Smooth muscle cell (in vitro differentiated cells): ENCODE results near the gene REC114. TPM values are rescaled to one million over a fixed set of nuclear protein-coding genes. Genes with fewer than 3 reads are reported as not detected.
"Not testable (repeated sequence)": the region's sequence is repeated elsewhere in the genome, so short reads cannot be mapped to it uniquely, and the experiment has no call there.

Source experiments
- DNase-seq: peaks from one replicate; lab custom pipeline; 2025; ENCODE audit not compliant: unreplicated experiment; lab: John Stamatoyannopoulos, UW
- H2AFZ ChIP-seq: fragments of 200-600 bp; sonication (generic); 2 replicates; pipeline ENCODE4 v1.6.0; 2016; ENCODE audit warnings: antibody characterized with exemption, low read depth, mild to moderate bottlenecking
- H3F3A ChIP-seq: fragments of 200-600 bp; sonication (generic); 2 replicates; pipeline ENCODE4 v1.6.0; 2017; ENCODE audit warnings: antibody characterized with exemption, low read depth
- H3K27ac ChIP-seq: fragments of 200-600 bp; sonication (generic); 2 replicates; pipeline ENCODE4 v1.5.1; 2016; ENCODE audit warnings: low read depth, mild to moderate bottlenecking
- H3K27me3 ChIP-seq: fragments of 200-600 bp; sonication (generic); 2 replicates; pipeline ENCODE4 v1.6.1; 2016; ENCODE audit warnings: low read depth, mild to moderate bottlenecking
- H3K36me3 ChIP-seq: fragments of 200-600 bp; sonication (generic); 2 replicates; pipeline ENCODE4 v1.5.1; 2016; ENCODE audit warnings: low read depth
- H3K4me1 ChIP-seq: fragments of 200-600 bp; sonication (generic); 2 replicates; pipeline ENCODE4 v1.5.1; 2016; ENCODE audit warnings: low read depth
- H3K4me2 ChIP-seq: fragments of 200-600 bp; sonication (generic); 2 replicates; pipeline ENCODE4 v1.6.0; 2016; ENCODE audit warnings: mild to moderate bottlenecking
- H3K4me3 ChIP-seq: fragments of 200-600 bp; sonication (generic); 2 replicates; pipeline ENCODE4 v1.5.1; 2016; ENCODE audit warnings: mild to moderate bottlenecking
- H3K79me2 ChIP-seq: fragments of 200-600 bp; sonication (generic); 2 replicates; pipeline ENCODE4 v1.6.0; 2016; ENCODE audit warnings: low read depth, mild to moderate bottlenecking
- H3K9ac ChIP-seq: fragments of 200-600 bp; sonication (generic); 2 replicates; pipeline ENCODE4 v1.6.0; 2016; ENCODE audit warnings: low read depth
- H3K9me3 ChIP-seq: fragments of 200-600 bp; sonication (generic); replicated peaks from 2 replicates; pipeline ENCODE4 v1.5.1; 2016; ENCODE audit warnings: low read depth
- H4K20me1 ChIP-seq: fragments of 200-600 bp; sonication (generic); 2 replicates; pipeline ENCODE4 v1.6.0; 2016; ENCODE audit warnings: low read depth
- CTCF ChIP-seq: fragments of 200-600 bp; sonication (generic); IDR thresholded peaks from 2 replicates; pipeline ENCODE4 v1.5.1; 2017; ENCODE audit warnings: borderline replicate concordance, mild to moderate bottlenecking, antibody characterized with exemption; ENCODE audit not compliant: insufficient read depth, poor library complexity, severe bottlenecking
- WGBS: methylation state at CpG from one replicate; pipeline ENCODE4 v1.1.7; 2016; ENCODE audit warnings: low lambda C conversion rate; 5-methylcytosine and 5-hydroxymethylcytosine counted together
- polyA plus RNA-seq: library from polyadenylated mRNA; unstranded; fragments of >200 nt; fragmentation: Nextera tagmentation; extraction: Ambion mirVana; gene quantifications from 2 replicates; pipeline ENCODE4 v1.2.1, GENCODE V29; 2016
- total RNA-seq: library from RNA; depleted of rRNA; stranded (reverse); fragments of >200 nt; gene quantifications from 2 replicates; pipeline ENCODE4 v1.2.3, GENCODE V29; 2014

The REC114 gene
- total and polyA plus RNA-seq, 2 experiments from 2014 or later, result not detected

GRCh38 chr15:73414876-73415275 lies 28.1 kb upstream of the REC114 start:
- no peak overlapping the region for H3K4me3 ChIP-seq
- no peaks in the 10 kb centered on the region for H3K79me2 ChIP-seq
- no peaks in the 10 kb centered on the region for H3K27me3 ChIP-seq
- H3K36me3 ChIP-seq, result no peaks in the 10 kb centered on the region
- H2AFZ ChIP-seq, result no peak overlapping the region
- H3K9me3 ChIP-seq, result no peaks in the 10 kb centered on the region
- WGBS, result 86% methylated on average over 3 of the region's 3 CpGs
- no peaks in the 10 kb centered on the region for H3F3A ChIP-seq
- no peak for DNase-seq
- H4K20me1 ChIP-seq, result no peaks in the 10 kb centered on the region
- no peak for TF ChIP-seq CTCF
- no peak overlapping the region for H3K9ac ChIP-seq
- H3K27ac ChIP-seq, result no peak overlapping the region
- H3K4me1 ChIP-seq, result no peaks in the 10 kb centered on the region
- no peak overlapping the region for H3K4me2 ChIP-seq

- DNase-seq, result no peak
- WGBS, result 95% methylated on average over 1 of the region's 1 CpG
- no peak for TF ChIP-seq CTCF
- H3K4me2 ChIP-seq, result no peak overlapping the region
- no peaks in the 10 kb centered on the region for H3K4me1 ChIP-seq
- H3K27ac ChIP-seq, result no peak overlapping the region
- H3K27me3 ChIP-seq, result no peaks in the 10 kb centered on the region
- H4K20me1 ChIP-seq, result no peaks in the 10 kb centered on the region
- H3F3A ChIP-seq, result no peaks in the 10 kb centered on the region
- H3K9ac ChIP-seq, result no peak overlapping the region
- H2AFZ ChIP-seq, result no peak overlapping the region
- H3K79me2 ChIP-seq, result no peaks in the 10 kb centered on the region
- no peaks in the 10 kb centered on the region for H3K9me3 ChIP-seq
- no peaks in the 10 kb centered on the region for H3K36me3 ChIP-seq
- no peak overlapping the region for H3K4me3 ChIP-seq
Observed at GRCh38 chr15:73424506-73424905, 18.5 kb upstream of the REC114 start.

- WGBS, result 88% methylated on average over 2 of the region's 2 CpGs
- Histone ChIP-seq H3F3A (no peaks in the 10 kb centered on the region), H3K4me3 (no peak overlapping the region), H3K4me1 (no peaks in the 10 kb centered on the region), H3K4me2 (no peak overlapping the region), H3K79me2 (no peaks in the 10 kb centered on the region), H3K27ac (no peak overlapping the region), H3K9me3 (no peaks in the 10 kb centered on the region), H3K27me3 (peaks cover 2% of the 10 kb centered on the region), H3K36me3 (no peaks in the 10 kb centered on the region), H3K9ac (no peak overlapping the region), H4K20me1 (no peaks in the 10 kb centered on the region), H2AFZ (no peak overlapping the region)
- DNase-seq, result no peak
- no peak for TF ChIP-seq CTCF
Observed at GRCh38 chr15:73425510-73425909, 17.5 kb upstream of the REC114 start.

- no peak overlapping the region for H3K4me3 ChIP-seq
- no peaks in the 10 kb centered on the region for H3K36me3 ChIP-seq
- no peaks in the 10 kb centered on the region for H3F3A ChIP-seq
- TF ChIP-seq CTCF, result no peak
- no peak overlapping the region for H3K27ac ChIP-seq
- no peak overlapping the region for H3K4me2 ChIP-seq
- H3K79me2 ChIP-seq, result no peaks in the 10 kb centered on the region
- WGBS, result 74% methylated on average over 5 of the region's 5 CpGs
- H3K9ac ChIP-seq, result no peak overlapping the region
- no peaks in the 10 kb centered on the region for H3K9me3 ChIP-seq
- no peak overlapping the region for H2AFZ ChIP-seq
- peaks cover 6% of the 10 kb centered on the region for H3K27me3 ChIP-seq
- no peaks in the 10 kb centered on the region for H3K4me1 ChIP-seq
- DNase-seq, result no peak
- no peaks in the 10 kb centered on the region for H4K20me1 ChIP-seq
Observed at GRCh38 chr15:73426323-73426994, 16.5 kb upstream of the REC114 start.

GRCh38 chr15:73431329-73431728 lies 11.6 kb upstream of the REC114 start:
- H3K4me1 ChIP-seq, H3K4me3 ChIP-seq, H3K9me3 ChIP-seq, H3F3A ChIP-seq, H4K20me1 ChIP-seq, H2AFZ ChIP-seq, DNase-seq, H3K4me2 ChIP-seq, H3K27ac ChIP-seq, H3K9ac ChIP-seq, H3K36me3 ChIP-seq, H3K79me2 ChIP-seq, H3K27me3 ChIP-seq: not testable (repeated sequence)
- WGBS, result 80% methylated on average over 7 of the region's 7 CpGs
